ENCODE measurements around the gene ZNF655.
"Not testable (repeated sequence)": the region's sequence is repeated elsewhere in the genome, so short reads cannot be mapped to it uniquely, and the experiment has no call there.

ZNF655 gene

DNA sequence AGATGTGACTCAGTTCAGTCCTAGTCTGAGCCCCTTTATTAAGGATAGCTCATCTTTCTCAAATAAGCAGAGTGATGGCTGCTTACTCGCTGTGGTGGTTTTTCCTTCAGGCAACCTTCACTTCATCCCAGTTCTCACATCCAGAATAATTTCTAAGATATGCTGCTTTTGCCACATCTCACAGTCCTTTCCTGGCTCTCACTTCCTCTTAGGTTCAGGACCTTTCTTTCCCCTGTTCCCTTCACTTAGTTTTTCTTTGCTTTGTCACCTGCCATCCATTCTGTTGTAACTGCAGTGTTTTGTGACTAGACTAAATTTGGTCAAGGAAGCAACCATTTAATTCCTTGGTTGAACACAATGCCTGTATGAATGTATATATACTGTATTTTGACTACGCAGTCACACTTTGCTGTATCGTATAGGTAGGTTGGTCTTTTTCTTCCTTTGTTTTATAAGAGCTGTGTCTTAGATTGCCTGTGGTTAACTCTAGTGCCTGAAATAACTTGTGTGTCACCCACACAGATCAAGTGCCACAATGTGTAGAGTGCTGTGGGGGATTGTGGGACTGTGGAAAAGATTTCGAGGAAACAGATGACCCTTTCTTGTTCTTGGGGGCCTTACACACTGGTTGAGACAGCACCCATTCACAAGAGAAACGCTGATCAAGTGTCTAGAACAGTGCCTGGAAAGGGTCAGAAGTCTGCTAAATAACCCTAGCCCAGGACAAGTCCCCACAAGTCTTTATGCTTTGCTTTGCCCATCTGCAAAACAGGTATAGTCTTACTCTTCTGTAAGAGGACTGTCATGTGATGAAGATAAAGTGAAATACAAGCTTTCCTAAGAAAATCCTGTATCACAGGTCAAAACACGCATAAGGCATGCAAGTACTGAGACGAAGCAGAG, 2.6 kb downstream of the ZNF655 start:
- no peak for DNase-seq

DNA sequence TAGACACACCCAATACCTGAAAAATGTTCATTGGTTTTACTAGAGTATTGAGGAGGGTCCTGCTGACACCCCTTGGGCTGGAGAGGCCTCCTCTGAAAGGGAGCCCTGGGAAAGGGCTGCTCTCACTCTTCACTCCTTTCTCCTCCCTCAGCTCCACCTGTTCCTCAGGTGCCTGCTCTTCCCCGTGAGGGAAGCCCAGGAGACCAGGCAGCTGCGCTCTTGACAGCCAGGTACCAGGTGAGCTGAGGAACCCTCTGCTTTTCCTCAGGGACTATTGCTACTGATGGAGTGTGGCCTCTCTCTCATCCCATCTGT, 3.3 kb downstream of the ZNF655 start:
- no peak for DNase-seq

DNA sequence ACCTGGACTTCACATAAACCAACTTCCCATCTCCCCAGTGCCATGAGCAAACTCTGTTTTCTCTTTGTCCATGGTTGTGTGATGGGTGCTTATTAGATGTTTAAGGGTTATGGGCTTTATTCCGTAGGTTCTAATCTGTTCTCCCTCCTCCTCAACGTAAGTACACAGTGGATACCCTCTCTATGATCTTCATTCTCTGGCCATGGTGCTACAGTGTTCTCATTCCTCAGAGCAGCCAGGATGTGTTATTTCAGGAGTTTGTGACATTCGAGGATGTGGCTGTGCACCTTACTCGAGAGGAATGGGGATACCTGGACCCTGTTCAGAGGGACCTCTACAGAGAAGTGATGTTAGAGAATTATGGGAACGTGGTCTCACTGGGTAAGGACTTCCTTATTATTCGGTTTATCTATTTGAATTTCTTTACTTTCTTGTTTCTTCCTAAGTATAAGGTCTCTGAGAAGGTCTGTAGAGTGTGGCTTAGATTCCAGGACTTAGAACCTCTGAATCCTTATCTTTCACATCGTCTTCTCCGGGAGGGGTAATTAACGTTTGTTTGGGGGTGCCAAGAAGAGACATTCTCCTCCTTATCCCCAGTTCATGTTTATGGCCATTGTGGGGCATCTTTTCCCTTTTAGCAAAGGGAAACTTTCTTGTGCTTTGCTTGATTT, 3.8 kb downstream of the ZNF655 start:
- no peak for DNase-seq

DNA sequence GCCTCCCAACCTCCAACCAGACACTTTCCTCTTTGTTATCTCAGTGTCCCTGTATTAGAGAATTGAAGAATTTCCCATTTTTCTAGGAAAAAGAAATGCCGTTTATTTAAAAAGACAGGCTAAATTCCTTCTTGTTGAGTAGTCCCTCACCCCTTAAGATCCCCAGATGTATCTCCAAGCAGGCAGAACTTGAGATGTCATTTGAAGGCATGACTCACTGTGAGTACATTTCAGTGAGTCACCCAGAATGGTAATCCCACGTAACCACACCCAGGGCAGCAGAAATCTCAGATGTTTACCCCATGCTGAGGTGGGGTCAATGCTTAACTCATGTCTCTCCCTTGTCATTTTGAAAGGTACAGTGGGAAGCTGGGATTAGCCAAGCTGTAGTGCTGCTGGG, 4.4 kb downstream of the ZNF655 start:
- no peak for DNase-seq

DNA sequence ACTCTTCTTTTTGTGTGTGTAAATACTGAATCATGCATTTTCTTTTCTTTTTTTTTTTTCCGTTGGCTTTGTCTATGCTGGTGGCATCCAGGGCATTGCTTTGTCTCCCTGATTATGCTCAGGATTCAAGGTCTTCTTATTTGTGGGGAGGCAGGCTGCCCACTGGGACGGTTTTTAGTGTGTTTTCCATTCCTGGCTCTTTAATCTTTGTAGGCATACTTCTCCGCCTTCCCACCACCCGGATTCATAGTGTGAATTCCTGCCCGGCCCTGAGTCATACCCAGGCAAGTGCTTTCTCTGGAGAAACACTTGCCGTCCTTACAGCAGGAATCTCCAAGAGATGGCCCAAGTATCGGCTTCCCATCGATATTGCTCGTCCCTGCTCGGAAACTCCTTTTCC, 5.2 kb downstream of the ZNF655 start:
- no peak for DNase-seq

DNA sequence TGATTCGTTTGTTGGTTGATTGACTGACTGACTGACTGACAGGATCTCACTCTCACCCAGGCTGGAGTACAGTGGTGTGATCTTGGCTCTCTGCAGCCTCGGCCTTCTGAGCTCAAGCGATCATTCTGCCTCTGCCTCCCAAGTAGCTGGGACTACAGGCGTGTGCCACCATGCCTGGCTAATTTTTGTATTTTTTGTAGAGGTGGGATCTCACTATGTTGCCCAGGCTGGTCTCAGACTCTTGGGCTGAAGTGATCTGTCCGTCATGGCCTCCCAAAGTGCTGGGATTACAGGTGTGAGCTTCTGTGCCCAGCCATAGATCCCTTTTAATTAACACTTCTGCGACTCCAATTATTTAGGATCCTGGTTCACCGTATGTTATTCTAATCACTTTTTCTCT, 10.3 kb downstream of the ZNF655 start:
- DNase-seq: not testable (repeated sequence)

DNA sequence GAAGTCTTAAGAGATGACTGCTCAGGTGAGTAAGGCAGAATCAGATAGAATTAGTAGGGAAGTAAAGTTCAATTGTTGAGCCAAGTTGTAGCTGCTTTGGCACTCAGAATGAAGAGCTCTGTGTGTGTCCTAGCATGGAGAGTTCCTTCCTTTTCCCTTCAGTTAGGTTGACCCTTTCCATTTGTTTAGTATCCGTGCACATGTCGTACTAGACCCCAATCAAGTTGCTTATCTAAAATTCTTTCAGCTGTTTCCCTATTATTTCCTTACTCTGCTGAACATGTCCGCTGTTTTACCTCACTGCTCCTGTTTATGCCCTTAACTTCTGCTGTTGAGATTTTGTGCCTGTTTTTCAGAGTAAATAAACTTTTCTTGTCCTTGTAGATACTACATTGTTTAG, 13.3 kb downstream of the ZNF655 start:
- DNase-seq: no peak

DNA sequence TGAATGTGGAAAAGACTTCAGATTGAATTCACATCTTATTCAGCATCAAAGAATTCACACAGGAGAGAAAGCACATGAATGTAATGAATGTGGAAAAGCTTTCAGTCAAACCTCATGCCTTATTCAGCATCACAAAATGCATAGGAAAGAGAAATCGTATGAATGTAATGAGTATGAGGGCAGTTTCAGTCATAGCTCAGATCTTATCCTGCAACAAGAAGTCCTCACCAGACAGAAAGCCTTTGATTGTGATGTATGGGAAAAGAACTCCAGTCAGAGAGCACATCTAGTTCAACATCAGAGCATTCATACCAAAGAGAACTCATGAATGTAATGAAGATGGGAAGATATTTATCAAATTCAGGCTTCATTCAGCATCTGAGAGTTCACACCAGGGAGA, 14.8 kb downstream of the ZNF655 start:
- no peak for DNase-seq

DNA sequence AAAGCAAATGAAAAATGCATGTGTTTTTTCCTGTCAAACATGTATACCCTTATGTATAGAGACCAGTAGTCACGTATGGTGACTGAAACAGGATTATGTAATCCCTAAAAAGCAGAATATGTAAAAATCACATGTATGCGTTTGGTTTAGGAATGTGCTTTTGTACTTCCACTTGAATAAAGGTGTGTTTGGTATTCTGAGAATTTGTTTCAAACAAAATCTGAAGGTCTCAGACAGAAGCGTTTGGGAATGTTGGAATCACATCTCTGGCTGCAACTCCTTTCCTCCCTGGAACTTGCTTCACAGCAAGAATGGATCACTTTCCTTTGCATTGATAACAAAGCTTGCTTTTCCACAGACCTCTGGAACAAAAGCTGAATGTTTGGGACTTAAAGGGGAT, 17.8 kb downstream of the ZNF655 start:
- DNase-seq: no peak

DNA sequence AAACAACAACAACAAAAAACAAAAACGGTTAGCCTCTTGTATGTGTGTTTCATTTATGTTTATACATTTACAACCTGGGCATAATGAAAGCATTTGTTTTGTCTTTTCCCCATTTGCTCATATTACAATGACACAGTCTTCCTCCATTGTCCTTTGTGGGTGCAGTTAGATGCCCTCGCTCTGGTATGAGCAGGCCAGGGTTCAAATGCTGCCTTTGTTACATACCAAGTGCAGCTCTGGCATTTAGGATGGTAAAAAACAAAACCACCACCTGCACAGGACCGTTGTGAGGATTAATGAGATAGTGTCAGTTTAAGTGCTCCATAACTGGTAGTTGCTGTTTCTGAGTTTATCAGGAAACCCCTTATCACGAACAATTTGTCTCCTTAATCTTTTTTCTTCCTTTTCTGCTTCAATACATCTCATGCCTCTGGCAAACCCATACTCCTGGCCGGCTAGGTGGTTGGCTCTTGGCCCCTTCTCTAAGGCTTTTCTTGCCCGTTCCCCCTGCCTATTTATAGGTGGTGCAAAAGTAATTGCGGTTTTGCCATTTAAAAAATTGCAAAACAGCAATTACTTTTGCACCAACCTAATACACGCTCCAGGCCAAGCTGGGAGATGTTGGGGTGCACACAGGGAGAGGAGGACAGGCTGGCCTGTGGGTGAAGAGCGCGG, 21.0 kb downstream of the ZNF655 start:
- no peak for DNase-seq

DNA sequence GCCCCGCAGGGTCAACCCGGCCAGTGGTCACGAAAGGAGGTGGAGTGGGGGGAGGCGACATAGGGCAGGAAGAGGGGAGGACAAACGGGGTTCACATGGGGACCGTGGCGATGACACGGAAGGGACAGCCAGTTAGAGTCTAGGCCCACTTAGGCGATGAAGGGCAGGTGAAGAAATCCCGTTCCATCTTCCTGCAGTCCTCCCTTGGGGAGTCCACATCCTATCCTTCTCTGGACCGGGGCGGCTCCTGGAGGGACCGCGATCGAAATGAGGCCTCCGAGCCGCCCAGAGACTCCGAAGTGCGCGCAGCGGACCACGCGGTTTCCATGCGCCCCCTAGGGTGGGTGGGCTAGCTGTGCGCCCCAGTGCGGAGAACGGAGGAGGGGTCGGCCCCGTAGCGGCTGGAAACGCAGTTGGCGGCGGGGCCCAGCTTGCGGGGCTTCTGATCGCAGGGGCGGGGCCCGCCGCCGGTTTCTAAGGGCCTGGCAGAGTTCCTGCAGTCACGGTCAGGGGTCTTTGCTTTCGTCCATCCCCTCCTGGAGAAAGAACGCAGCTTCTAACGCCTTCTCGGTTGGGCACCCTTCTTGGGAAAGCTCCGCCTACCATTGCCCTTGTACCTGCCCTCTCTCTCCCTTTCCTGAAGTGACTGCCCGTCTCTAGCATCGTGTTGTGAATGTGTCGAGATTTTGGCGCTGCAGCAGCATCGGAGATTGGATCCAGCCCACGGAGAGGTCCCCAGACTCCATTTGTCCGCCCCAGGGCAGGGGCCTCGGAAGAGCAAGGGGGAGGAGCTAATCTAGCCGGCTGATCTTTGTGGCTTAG, 21.7 kb downstream of the ZNF655 start:
- no peak for DNase-seq

DNA sequence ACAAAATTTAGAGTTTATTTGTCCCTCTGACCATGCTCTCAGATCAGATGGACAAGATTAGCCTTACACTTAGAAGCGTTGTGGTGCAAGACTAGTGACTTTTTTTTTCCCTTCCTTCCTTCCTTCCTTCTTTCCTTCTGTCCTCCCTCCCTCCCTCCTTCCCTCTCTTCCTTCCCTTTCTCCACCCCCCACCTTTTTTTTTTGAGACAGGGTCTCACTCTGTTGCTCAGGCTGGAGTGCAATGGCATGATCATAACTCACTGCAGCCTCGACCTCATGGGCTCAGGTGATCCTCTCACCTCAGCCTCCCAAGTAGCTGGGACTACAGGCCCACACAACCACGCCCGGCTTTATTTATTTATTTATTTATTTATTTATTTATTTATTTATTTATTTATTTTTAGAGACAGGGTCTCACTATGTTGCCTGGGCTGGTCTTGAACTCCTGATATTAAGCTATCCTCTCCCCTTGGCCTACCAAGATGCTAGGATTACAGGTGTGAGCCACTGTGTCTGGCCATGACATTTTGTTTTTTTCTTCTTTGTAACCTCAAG, 22.4 kb downstream of the ZNF655 start:
- DNase-seq: not testable (repeated sequence)

DNA sequence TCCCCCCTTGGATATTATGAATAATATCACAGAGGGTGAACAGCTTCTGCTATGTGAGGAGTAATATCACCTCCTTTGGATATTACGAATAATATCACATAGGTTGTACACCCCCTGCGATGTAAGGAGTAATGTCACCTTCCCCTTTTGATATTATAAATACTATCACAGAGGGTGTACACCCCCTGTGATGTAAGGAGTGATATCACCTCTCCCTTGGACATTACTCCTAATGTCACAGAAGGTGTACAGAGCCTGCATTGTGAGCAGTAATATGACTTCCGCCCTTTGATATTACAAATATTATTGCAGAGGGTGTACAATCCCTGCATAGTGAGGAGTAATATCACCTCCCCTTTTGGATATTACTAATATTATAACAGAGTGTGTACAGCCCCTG, 30.4 kb downstream of the ZNF655 start:
- DNase-seq: no peak

DNA sequence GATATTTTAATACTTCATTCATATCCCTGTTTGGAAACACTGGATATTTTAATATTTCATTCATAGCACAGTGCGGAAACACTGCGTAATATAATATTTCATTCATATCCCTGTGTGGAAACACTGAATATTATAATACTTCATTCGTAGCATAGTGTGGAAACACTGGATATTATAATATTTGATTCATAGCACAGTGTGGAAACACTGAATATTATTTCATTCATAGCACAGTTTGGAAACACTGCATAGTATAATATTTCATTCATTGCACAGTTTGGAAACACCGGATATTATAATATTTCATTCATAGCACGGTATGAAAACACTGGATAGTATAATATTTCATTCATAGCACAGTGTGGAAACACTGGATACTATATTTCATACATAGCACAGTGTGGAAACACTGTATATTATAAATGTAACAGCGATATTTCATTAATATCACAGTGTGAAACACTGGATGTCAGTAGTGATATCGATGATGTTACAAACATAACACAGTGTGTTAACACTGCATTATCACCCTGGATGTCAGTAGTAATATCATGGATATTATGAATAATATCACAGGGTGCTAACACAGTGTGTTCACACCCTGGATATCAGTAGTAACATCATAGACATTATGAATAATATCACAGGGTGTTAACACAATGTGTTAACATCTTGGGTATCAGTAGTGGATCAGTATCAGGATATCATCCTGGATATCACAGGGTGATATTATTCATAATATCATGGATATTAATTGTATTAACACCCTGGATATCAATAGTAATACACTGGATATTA, 36.7 kb downstream of the ZNF655 start:
- no peak for DNase-seq

DNA sequence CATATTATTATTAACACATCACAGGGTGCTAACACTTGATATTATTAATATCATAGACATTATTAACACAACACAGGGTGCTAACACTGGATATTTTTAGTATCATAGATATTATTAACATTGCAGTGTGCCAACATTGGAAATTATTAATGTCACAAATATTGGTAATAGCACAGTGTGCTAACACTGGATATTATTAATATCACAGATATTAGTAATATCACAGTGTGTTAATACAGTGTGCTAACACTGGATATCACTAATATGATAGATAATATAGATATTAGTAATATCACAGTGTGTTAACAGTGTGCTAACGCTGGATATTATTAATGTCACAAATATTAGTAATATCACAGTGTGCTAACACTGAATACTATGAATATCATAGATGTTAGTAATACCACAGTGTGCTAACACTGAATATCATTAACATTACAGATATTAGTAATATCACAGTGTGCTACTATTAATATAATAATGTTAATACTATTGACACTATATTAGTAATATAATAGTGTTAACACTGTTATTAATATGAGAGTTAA, 38.0 kb downstream of the ZNF655 start:
- DNase-seq: no peak

DNA sequence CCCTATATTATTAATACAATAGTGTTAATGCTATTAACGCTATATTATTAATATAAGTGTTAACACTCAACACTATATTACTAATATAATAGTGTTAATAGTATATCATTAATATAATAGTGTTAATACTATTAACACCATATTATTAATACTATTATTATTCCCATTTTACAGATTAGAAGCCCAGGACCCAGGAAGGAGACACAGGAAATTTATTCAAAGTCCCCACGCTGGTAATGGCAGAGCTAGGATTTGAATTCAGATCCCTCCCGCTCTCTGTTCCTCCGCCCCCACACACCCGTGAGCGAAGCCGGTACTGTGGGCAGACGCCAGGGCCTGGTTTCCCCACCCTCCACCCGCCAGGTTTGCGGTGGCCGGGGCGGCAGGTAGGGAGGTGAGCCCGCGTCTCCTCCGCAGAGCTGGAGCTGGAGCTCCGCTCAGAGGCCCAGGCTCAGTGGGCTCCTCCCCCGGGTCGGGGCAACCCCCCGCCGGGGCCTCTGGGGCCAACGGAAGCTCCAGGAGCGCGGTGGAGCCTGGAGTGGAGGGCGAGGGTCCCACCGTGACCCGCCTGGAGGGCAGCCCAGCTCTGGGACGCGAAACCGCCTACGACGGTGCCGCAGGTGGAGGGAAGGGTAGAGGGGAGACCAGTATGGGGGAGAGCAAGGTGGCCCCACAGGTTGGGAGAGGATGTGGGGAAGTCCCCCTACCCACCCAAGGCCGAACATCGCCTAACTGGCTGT, 39.5 kb downstream of the ZNF655 start, which contains the start of gene TMEM225B:
Gene TMEM225B, plus strand, starts transcription at position 506 of the 740 bp plus-strand sequence. CDS start 6,122 bp downstream, outside the sequence.
- DNase-seq: no peak

DNA sequence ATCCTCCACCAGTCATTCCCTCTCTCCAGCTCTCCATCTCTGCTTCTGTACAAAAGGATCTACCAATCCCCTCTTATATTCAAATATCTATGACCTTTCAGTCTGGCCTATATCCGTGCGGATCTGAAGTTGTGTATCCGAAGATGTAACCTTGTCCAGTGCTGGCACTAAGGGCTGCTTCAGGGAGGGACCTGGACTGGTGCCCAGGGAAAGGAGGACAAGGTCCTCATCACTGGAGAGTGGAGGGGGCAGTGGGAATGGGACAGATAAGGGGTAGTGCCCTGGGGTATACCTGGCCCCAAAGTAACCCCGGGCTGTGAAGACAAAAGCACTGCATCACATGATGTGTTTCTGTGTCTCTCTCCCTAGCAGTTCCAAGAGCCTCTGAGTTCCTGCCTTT, 41.4 kb downstream of the ZNF655 start:
- no peak for DNase-seq

DNA sequence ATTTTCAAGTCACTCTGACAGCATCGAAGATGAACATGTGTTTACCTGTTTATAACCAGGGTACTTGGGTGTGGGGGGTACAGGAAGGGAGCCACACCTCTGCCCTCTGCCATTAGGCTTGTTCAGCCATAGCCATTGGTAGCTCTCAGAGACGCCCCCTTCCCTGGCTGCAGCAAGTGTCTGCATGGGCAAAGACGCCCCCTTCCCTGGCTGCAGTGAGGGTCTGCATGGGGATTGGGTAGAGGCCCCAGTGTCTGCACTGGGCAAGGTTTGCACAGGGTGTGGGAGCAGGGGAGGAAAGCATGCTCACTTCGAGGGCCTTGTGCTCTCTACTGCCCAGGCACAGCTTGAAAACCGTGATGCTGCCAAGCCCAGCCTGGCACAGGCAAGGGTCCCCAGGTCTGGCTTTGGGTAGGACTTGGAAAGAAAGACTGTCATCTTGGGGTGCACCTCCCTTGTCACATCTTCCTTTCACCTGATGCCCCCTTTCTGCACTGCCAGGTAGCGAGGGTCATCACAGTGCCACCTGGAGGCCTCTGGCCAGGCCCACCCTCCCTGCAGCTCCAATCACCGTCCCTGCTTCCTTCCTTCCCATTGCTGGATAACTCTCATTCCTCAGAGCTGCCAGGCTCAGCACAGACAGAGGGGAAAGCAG, 43.3 kb downstream of the ZNF655 start:
- no peak for DNase-seq

DNA sequence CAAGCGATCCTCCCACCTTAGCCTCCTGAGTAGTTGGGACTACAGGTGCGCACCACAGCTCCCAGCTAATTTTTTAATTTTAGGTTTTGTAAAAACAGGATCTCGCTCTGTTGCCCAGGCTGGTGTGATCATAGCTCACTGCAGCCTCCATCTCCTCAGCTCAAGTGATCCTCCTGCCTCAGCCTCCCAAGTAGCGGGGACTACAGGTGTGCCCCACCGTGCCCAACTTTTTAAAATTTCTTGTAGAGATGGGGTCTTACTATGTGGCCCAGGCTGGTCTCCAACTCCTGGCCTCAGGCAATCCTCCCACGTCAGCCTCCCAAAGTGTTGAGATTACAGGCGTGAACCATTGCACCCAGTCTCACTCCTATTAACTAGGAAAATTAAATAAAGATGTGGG, 47.1 kb downstream of the ZNF655 start:
- DNase-seq: no peak

DNA sequence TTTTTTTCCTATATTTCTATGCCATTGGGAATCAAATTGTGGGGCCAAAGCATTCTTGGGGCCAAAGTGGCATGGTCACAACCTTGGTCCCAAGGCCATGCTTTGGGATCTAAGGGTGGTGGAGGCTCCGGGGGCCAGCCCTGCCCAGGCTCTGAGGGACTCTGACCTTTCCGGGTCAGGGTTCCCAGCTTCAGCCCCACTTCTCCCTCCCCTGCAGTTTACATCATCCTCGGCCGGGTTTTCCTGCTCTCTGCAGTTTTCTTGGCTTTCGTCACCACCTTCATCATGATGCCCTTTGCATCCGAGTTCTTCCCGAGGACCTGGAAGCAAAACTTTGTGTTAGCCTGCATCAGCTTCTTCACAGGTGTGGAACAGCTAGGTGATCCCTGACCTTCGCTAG, 48.1 kb downstream of the ZNF655 start:
- DNase-seq: no peak
